Stomach (tissue), 4 donors: ENCODE results near the gene SCD5.

Experiments
- POLR2A ChIP-seq, 4 donors: fragments of 450-650 bp; IDR thresholded peaks; one replicate each; pipeline ENCODE4 v1.6.1; 2016; ENCODE audit warnings: antibody characterized with exemption in 4 of 4, control low read depth in 2 of 4, mild to moderate bottlenecking in 1 of 4, moderate library complexity in 1 of 4
- POLR2AphosphoS5 ChIP-seq, 3 donors: sonication (generic); formaldehyde crosslinking; IDR thresholded peaks; one replicate each; pipeline ENCODE4 v1.6.1; 2016; ENCODE audit warnings: antibody characterized with exemption in 3 of 3
- TF ChIP-seq, protein P1 (sequence below), 7 experiments: fragments of 450-650 bp in 4 of 7; fragments of 200-600 bp in 3 of 7; sonication (generic) in 3 of 7; IDR thresholded peaks; one replicate each; pipeline ENCODE4 v1.5.1; 2016 to 2019; ENCODE audit warnings: antibody characterized with exemption in 7 of 7, control low read depth in 2 of 7, mild to moderate bottlenecking in 1 of 7

- TF ChIP-seq, protein P1, sequence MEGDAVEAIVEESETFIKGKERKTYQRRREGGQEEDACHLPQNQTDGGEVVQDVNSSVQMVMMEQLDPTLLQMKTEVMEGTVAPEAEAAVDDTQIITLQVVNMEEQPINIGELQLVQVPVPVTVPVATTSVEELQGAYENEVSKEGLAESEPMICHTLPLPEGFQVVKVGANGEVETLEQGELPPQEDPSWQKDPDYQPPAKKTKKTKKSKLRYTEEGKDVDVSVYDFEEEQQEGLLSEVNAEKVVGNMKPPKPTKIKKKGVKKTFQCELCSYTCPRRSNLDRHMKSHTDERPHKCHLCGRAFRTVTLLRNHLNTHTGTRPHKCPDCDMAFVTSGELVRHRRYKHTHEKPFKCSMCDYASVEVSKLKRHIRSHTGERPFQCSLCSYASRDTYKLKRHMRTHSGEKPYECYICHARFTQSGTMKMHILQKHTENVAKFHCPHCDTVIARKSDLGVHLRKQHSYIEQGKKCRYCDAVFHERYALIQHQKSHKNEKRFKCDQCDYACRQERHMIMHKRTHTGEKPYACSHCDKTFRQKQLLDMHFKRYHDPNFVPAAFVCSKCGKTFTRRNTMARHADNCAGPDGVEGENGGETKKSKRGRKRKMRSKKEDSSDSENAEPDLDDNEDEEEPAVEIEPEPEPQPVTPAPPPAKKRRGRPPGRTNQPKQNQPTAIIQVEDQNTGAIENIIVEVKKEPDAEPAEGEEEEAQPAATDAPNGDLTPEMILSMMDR (IDR thresholded peaks at IDR 0.05): no peak
- TF ChIP-seq POLR2A (IDR thresholded peaks at IDR 0.05): no peak
- no peak for TF ChIP-seq POLR2AphosphoS5 (IDR thresholded peaks at IDR 0.05)
Observed at GRCh38 chr4:82798168-82799005, at the start of gene SCD5.
